Trophoblast cell (in vitro differentiated cells and primary cell): ENCODE results near the gene ATP6V0A1.

Source experiments
- DNase-seq, 2 donors: peaks; one replicate each; pipeline ENCODE4 v3.0.0-alpha.2; 2016
- H2AFZ ChIP-seq: 2 replicates; pipeline ENCODE4 v1.6.1; 2013; ENCODE audit warnings: low read length, moderate library complexity, mild to moderate bottlenecking; ENCODE audit not compliant: insufficient read depth, poor library complexity
- H2AK5ac ChIP-seq: 2 replicates; pipeline ENCODE4 v1.6.1; 2013; ENCODE audit warnings: mild to moderate bottlenecking, low read length
- H2BK120ac ChIP-seq: 2 replicates; pipeline ENCODE4 v1.6.1; 2013; ENCODE audit warnings: low read length, mild to moderate bottlenecking, moderate library complexity; ENCODE audit not compliant: insufficient read depth, poor library complexity
- H2BK12ac ChIP-seq: 2 replicates; pipeline ENCODE4 v1.6.1; 2013; ENCODE audit warnings: mild to moderate bottlenecking, low read length, moderate library complexity
- H2BK5ac ChIP-seq: 2 replicates; pipeline ENCODE4 v1.6.1; 2013; ENCODE audit warnings: low read length, low read depth, moderate library complexity, mild to moderate bottlenecking; ENCODE audit not compliant: poor library complexity
- H3K14ac ChIP-seq: 2 replicates; pipeline ENCODE4 v1.6.1; 2013; ENCODE audit warnings: mild to moderate bottlenecking, low read length
- H3K18ac ChIP-seq: 2 replicates; pipeline ENCODE4 v1.6.1; 2013; ENCODE audit warnings: mild to moderate bottlenecking, low read length
- H3K23ac ChIP-seq: 2 replicates; pipeline ENCODE4 v1.6.1; 2013; ENCODE audit warnings: low read length
- H3K27ac ChIP-seq: 2 replicates; pipeline ENCODE4 v1.5.1; 2013; ENCODE audit warnings: low read depth, mild to moderate bottlenecking, inconsistent platforms, low read length, moderate library complexity
- H3K27me3 ChIP-seq: 2 replicates; pipeline ENCODE4 v1.6.1; 2013; ENCODE audit warnings: inconsistent platforms, mild to moderate bottlenecking, low read length, moderate library complexity; ENCODE audit not compliant: insufficient read depth
- H3K36me3 ChIP-seq, 2 experiments: 1 replicate in 1 of 2; 2 replicates in 1 of 2; pipeline ENCODE4 v1.6.1; 2013; ENCODE audit warnings: low read length in 2 of 2, mild to moderate bottlenecking in 2 of 2, moderate library complexity in 1 of 2; ENCODE audit not compliant: insufficient read depth in 2 of 2, control insufficient read depth in 1 of 2
- H3K4ac ChIP-seq: 2 replicates; pipeline ENCODE4 v1.6.1; 2013; ENCODE audit warnings: low read depth, mild to moderate bottlenecking, low read length, moderate library complexity
- H3K4me1 ChIP-seq, 2 experiments: 1 replicate in 1 of 2; 2 replicates in 1 of 2; pipeline ENCODE4 v1.6.1; 2013; ENCODE audit warnings: low read length in 2 of 2, mild to moderate bottlenecking in 2 of 2, moderate library complexity in 1 of 2; ENCODE audit not compliant: insufficient read depth in 2 of 2, control insufficient read depth in 1 of 2
- H3K4me2 ChIP-seq: 2 replicates; pipeline ENCODE4 v1.6.1; 2013; ENCODE audit warnings: inconsistent platforms, mild to moderate bottlenecking, low read length, moderate library complexity
- H3K4me3 ChIP-seq: 2 replicates; pipeline ENCODE4 v1.5.1; 2013; ENCODE audit warnings: mild to moderate bottlenecking, low read depth, low read length, inconsistent platforms
- H3K79me1 ChIP-seq: one replicate; pipeline ENCODE4 v1.6.1; 2013; ENCODE audit warnings: low read length
- H3K79me2 ChIP-seq: 2 replicates; pipeline ENCODE4 v1.6.1; 2013; ENCODE audit warnings: low read length, mild to moderate bottlenecking; ENCODE audit not compliant: control insufficient read depth, insufficient read depth, poor library complexity
- H3K9ac ChIP-seq: 2 replicates; pipeline ENCODE4 v1.6.1; 2013; ENCODE audit warnings: mild to moderate bottlenecking, low read length
- H3K9me3 ChIP-seq: 2 replicates; pipeline ENCODE4 v1.6.1; 2013; ENCODE audit warnings: low read depth, mild to moderate bottlenecking, control low read depth, inconsistent platforms, low read length; ENCODE audit not compliant: insufficient read depth
- H4K12ac ChIP-seq: 2 replicates; pipeline ENCODE4 v1.6.1; 2013; ENCODE audit warnings: low read depth, mild to moderate bottlenecking, low read length, moderate library complexity
- H4K8ac ChIP-seq: 2 replicates; pipeline ENCODE4 v1.6.1; 2013; ENCODE audit warnings: low read depth, mild to moderate bottlenecking, low read length, moderate library complexity
- H4K91ac ChIP-seq: one replicate; pipeline ENCODE4 v1.6.1; 2013; ENCODE audit warnings: low read depth, mild to moderate bottlenecking, low read length, moderate library complexity
- WGBS: extraction: QIAGEN DNeasy Blood & Tissue Kit; methylation state at CpG from one replicate; pipeline ENCODE4 v1.1.7; 2013; ENCODE audit warnings: missing lambda C conversion rate; ENCODE audit not compliant: insufficient read length, insufficient coverage; ENCODE audit errors: extremely low coverage; 5-methylcytosine and 5-hydroxymethylcytosine counted together

ATP6V0A1 gene

GRCh38 chr17:42514867-42515266 lies 56.2 kb downstream of the ATP6V0A1 start:
- Histone ChIP-seq H3K79me1 (peaks cover 13% of the 10 kb centered on the region), H3K9ac (no peak overlapping the region), H3K27me3 (no peaks in the 10 kb centered on the region), H3K4ac (no peak overlapping the region), H4K8ac (no peak overlapping the region), H3K9me3 (no peaks in the 10 kb centered on the region), H3K27ac (no peak overlapping the region), H3K36me3 (peaks cover 20 to 29% of the 10 kb centered on the region in 2 experiments), H2BK5ac (no peak overlapping the region), H4K91ac (no peak overlapping the region), H2AK5ac (no peak overlapping the region), H3K4me1 (peaks cover 18 to 27% of the 10 kb centered on the region in 2 experiments), H3K14ac (no peak overlapping the region), H2BK12ac (no peak overlapping the region), H2BK120ac (no peak overlapping the region), H3K4me3 (no peak overlapping the region), H3K4me2 (no peak overlapping the region), H3K23ac (no peak overlapping the region), H4K12ac (no peak overlapping the region), H3K18ac (no peak overlapping the region), H2AFZ (no peak overlapping the region), H3K79me2 (no peaks in the 10 kb centered on the region)
- no peak for DNase-seq
- WGBS = no CpG with 5 or more reads among the region's 8 CpGs

DNA sequence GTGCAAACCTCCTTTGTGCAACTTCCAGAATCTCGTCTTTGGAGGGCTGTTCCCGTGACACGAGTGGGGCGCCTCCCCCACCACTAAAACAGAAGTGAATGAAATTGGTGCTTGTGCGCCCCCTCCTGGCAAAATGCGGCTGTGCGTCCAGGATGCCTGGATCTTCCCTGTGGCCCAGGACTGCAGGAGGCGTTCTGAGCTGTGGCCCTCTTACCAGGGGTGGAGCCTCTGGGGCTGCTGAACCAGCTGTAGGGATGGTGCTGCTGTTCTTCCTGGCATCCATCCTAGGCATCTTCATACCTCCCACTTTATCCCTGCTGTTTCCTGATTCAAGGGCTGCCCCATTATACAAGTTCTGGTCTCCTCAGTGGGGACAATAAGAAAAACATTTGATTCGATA lies 58.8 kb downstream of the ATP6V0A1 start:
- whole genome bisulfite sequencing = no CpG with 5 or more reads among the region's 9 CpGs

DNA sequence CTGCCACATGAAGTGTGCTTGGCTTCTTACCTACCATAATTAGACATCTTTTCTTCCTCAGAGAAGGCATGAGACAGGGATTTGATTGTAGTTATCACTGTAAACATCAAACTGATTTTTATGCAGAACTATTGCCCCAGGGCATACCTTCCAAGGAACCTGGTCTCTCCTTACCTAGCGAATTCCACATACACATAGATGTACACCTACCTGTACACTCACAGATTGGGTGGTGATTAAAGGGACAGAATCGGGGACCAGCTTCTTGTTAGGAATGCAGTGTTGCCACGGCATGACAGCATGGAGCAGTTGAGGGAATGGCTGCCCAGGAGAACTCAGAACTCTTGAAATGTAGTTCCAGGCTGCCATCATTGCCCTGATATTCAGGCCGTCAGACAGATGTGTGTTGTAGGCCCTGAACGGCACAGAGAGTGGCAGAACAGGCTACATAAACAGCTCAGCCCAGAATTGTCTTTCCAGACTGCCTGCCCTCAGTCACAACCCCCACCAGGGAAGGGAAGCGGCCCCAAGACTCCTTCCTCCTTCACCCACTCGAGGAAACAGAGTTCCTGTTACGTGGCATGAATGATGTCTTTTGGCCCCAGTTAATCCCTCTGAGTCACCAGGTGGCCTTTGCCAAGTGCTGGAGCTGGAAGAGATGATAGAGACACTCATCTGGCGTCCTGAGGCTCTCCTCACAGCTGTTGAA lies 59.5 kb downstream of the ATP6V0A1 start:
- H2BK12ac ChIP-seq = peak overlapping the region; percentile 86
- peak overlapping the region; percentile 75 for H2BK120ac ChIP-seq
- no peak overlapping the region for H4K12ac ChIP-seq
- H2AFZ ChIP-seq = no peak overlapping the region
- peak overlapping the region; percentile 32 for H3K14ac ChIP-seq
- no peak overlapping the region for H3K18ac ChIP-seq
- WGBS = no CpG with 5 or more reads among the region's 9 CpGs
- H3K4me3 ChIP-seq = no peak overlapping the region
- H3K4me2 ChIP-seq = no peak overlapping the region
- peak; percentile 56 to 79 for DNase-seq
- peak overlapping the region; percentile 37 for H2BK5ac ChIP-seq
- H3K9me3 ChIP-seq = no peaks in the 10 kb centered on the region
- H3K4me1 ChIP-seq = peaks cover 46 to 47% of the 10 kb centered on the region in 2 experiments
- no peaks in the 10 kb centered on the region for H3K27me3 ChIP-seq
- H2AK5ac ChIP-seq = no peak overlapping the region
- H4K91ac ChIP-seq = peak overlapping the region; percentile 93
- peaks cover 34% of the 10 kb centered on the region for H3K79me1 ChIP-seq
- H3K23ac ChIP-seq = no peak overlapping the region
- H3K9ac ChIP-seq = no peak overlapping the region
- no peak overlapping the region for H3K4ac ChIP-seq
- H3K36me3 ChIP-seq = peaks cover 31 to 32% of the 10 kb centered on the region in 2 experiments
- peak overlapping the region; percentile 16 for H4K8ac ChIP-seq
- H3K27ac ChIP-seq = peak overlapping the region; percentile 97
- peaks cover 3% of the 10 kb centered on the region for H3K79me2 ChIP-seq

More for the DNA sequence above, 58.8 kb downstream of the ATP6V0A1 start:
- Histone ChIP-seq H2AFZ (no peak overlapping the region), H2BK12ac (no peak overlapping the region), H3K79me1 (peaks cover 32% of the 10 kb centered on the region), H2AK5ac (no peak overlapping the region), H3K27ac (no peak overlapping the region), H3K9me3 (no peaks in the 10 kb centered on the region), H3K27me3 (no peaks in the 10 kb centered on the region), H4K12ac (no peak overlapping the region), H3K36me3 (peaks cover 29 to 31% of the 10 kb centered on the region in 2 experiments), H4K91ac (no peak overlapping the region), H3K4me2 (no peak overlapping the region), H3K14ac (no peak overlapping the region), H3K4me3 (no peak overlapping the region), H3K18ac (no peak overlapping the region), H3K4me1 (peaks cover 40 to 42% of the 10 kb centered on the region in 2 experiments), H3K9ac (no peak overlapping the region), H3K4ac (no peak overlapping the region), H3K23ac (no peak overlapping the region), H4K8ac (no peak overlapping the region), H2BK5ac (no peak overlapping the region), H3K79me2 (peaks cover 3% of the 10 kb centered on the region), H2BK120ac (no peak overlapping the region)
- peak; percentile 90 to 92 for DNase-seq

DNA sequence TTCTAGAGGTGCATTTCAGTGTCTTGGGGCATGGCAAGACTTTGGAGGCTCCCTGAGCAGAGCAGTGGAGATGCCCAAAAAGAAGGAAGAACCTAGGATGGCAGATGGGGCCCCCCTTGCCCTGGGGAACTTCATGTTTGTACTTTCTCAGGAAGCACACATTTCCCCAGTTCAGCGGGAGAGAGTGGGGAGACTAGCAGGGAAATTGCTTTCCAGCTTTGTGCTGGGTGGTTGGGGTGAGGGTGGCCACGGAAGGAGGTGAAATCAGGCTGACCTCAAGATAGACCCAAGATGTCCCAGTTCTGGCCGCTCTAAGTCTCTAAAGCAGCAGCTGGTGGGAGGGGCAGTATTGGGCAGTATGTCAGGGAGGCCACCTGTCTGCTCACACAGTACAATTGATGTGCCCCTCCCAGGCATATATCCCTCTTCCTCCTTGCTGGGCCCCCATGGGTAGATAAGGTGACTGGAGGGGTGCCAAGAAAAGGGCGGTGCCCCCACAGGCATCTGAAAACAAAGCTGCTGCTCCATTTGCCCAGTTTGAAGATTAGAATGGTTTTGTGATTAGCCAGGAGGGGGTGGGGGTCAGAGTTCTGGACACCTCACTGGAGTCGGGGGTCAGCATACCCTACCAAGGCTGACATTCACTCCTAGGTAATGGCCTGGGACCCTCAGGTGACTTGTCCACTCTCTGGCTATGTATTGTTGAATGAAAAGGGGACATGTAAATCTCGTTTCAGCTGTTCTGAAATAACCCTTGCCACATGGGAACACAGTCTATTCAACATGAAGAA lies 60.3 kb downstream of the ATP6V0A1 start:
- H2BK12ac ChIP-seq = peak overlapping the region; percentile 86
- WGBS = no CpG with 5 or more reads among the region's 6 CpGs
- peak overlapping the region; percentile 53 for H3K4me2 ChIP-seq
- no peak overlapping the region for H3K9ac ChIP-seq
- no peaks in the 10 kb centered on the region for H3K9me3 ChIP-seq
- H2AK5ac ChIP-seq = peak overlapping the region; percentile 72
- DNase-seq = no peak
- H3K4me3 ChIP-seq = no peak overlapping the region
- peak overlapping the region; percentile 93 for H4K91ac ChIP-seq
- H2BK5ac ChIP-seq = peak overlapping the region; percentile 93
- H3K27me3 ChIP-seq = no peaks in the 10 kb centered on the region
- H3K79me1 ChIP-seq = peaks cover 34% of the 10 kb centered on the region
- peaks cover 3% of the 10 kb centered on the region for H3K79me2 ChIP-seq
- H3K14ac ChIP-seq = peak overlapping the region; percentile 87
- peaks cover 46 to 47% of the 10 kb centered on the region in 2 experiments for H3K4me1 ChIP-seq
- H2BK120ac ChIP-seq = peak overlapping the region; percentile 75
- peak overlapping the region; percentile 76 for H3K18ac ChIP-seq
- H3K27ac ChIP-seq = peak overlapping the region; percentile 97
- peak overlapping the region; percentile 17 for H2AFZ ChIP-seq
- H3K4ac ChIP-seq = peak overlapping the region; percentile 35
- no peak overlapping the region for H3K23ac ChIP-seq
- peak overlapping the region; percentile 49 for H4K8ac ChIP-seq
- H4K12ac ChIP-seq = no peak overlapping the region
- peaks cover 26% of the 10 kb centered on the region in 2 experiments for H3K36me3 ChIP-seq
